ENCODE data around the gene METTL17.
A peak's percentile ranks its signal among the peaks of the same experiment; 100 is the strongest.

The METTL17 gene

DNA sequence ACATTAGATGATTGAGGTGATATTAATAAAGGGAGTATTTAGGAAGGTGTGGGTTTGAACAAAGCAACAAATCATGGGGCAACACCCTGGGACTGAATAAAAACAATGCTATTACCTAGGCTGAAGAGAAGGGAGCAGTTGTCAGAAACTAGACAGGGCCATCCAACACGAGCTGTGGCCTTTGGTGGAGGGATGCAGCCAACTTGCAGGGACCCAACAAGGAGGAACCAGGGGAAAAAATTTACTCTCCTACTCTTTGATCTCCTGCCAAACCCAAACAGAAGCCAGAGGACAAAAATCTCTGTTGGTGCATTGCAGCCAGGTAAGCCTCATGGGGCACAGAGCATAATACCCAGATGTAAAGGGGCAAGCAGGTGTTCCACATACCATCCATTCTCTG, 21.4 kb downstream of the METTL17 start:
- no peak overlapping the region for H3K4me3 ChIP-seq (ENCODE audit: low read depth, low read length)
- TF ChIP-seq CTCF (IDR thresholded peaks at IDR 0.05; ENCODE audit: insufficient read depth, low read depth, low read length, missing control alignments), result no peak
- DNase-seq (ENCODE audit: low read depth), result no peak

GRCh38 chr14:21014761-21015190, 25.0 kb downstream of the METTL17 start:
- no peak overlapping the region for H3K4me3 ChIP-seq (ENCODE audit: low read depth, low read length)
- TF ChIP-seq CTCF (IDR thresholded peaks at IDR 0.05; ENCODE audit: insufficient read depth, low read depth, low read length, missing control alignments), result peak; percentile 85
- peak; percentile 79 for DNase-seq (ENCODE audit: low read depth)

- no peak for TF ChIP-seq CTCF (IDR thresholded peaks at IDR 0.05; ENCODE audit: insufficient read depth, low read depth, low read length, missing control alignments)
- H3K4me3 ChIP-seq (ENCODE audit: low read depth, low read length), result no peak overlapping the region
- no peak for DNase-seq (ENCODE audit: low read depth)
Measured at GRCh38 chr14:21015312-21015711, 25.5 kb downstream of the METTL17 start.

DNA sequence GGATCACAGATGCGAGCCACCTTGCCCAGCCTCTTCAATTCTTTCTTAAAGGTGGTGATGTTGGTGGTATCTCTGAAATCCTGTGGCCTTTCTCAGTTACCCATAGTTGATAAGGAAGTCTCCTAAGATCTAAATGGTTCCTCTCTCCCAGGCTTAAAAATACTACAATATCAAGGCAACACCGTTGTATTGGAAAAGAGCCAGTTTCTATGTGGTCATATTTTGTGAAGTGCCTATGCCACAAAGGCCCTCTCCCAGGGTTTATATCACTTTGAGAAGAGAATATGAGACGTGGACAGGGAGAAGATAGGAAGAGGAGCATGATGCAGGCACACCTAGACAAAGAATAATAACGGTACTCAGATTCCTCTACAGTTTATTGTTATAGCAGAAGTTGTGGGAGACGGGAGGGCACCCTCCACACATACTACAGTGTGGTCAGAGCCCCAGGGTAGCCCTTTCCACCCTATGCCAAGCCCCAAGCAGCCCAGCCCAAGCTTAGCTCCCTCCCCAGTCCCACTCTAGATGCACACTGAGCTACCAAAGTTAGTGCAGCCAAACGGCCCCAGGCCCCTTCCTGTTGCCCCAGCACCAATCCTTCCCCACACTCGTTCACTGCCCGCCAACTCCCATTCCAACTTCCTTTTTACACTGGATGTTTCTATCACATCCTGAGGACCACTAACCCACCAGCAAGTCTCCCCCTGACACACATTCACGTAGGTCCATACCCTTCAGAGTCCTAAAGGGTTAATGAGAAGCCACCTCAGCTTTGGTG, 26.8 kb downstream of the METTL17 start:
- no peak overlapping the region for H3K4me3 ChIP-seq (ENCODE audit: low read depth, low read length)
- TF ChIP-seq CTCF (IDR thresholded peaks at IDR 0.05; ENCODE audit: insufficient read depth, low read depth, low read length, missing control alignments), result no peak
- DNase-seq (ENCODE audit: low read depth), result no peak

GRCh38 chr14:21017528-21018245, 27.9 kb downstream of the METTL17 start:
- no peak for DNase-seq (ENCODE audit: low read depth)
- no peak overlapping the region for H3K4me3 ChIP-seq (ENCODE audit: low read depth, low read length)
- no peak for TF ChIP-seq CTCF (IDR thresholded peaks at IDR 0.05; ENCODE audit: insufficient read depth, low read depth, low read length, missing control alignments)

GRCh38 chr14:21018286-21018685, 28.5 kb downstream of the METTL17 start:
- DNase-seq (ENCODE audit: low read depth), result no peak
- no peak overlapping the region for H3K4me3 ChIP-seq (ENCODE audit: low read depth, low read length)
- TF ChIP-seq CTCF (IDR thresholded peaks at IDR 0.05; ENCODE audit: insufficient read depth, low read depth, low read length, missing control alignments), result no peak
